OCI-LY7 (cell line): Measurements from ENCODE around the gene AXIN1. TPM values are rescaled to one million over a fixed set of nuclear protein-coding genes. Genes with fewer than 3 reads are reported as not detected.

Experiments
- BruUV-seq: library from RNA; stranded (reverse); fragments of 400-500 nt; replicated peaks from 2 replicates; lab custom pipeline; 2021; lab: Mats Ljungman, UMichigan
- CTCF ChIA-PET: fragments of 300-600 bp; sonication (Branson Sonifier 250); formaldehyde crosslinking; loops from one replicate; lab custom pipeline; 2022; ENCODE audit warnings: antibody characterized with exemption; ENCODE audit not compliant: unreplicated experiment; lab: Charles Lee
- POLR2A ChIA-PET: fragments of 300-600 bp; sonication (Branson Sonifier 250); formaldehyde crosslinking; loops from one replicate; lab custom pipeline; 2022; ENCODE audit warnings: antibody characterized with exemption; lab: Charles Lee
- DNase-seq: peaks from one replicate; pipeline ENCODE4 v3.0.0-alpha.2; 2015; ENCODE audit warnings: low spot score
- H2AFZ ChIP-seq: fragments of 200-600 bp; sonication (generic), shearing (Covaris generic); 2 replicates; pipeline ENCODE4 v1.6.1; 2014; ENCODE audit warnings: mild to moderate bottlenecking, antibody characterized with exemption, low read length, moderate library complexity
- H3K27ac ChIP-seq: fragments of 200-600 bp; sonication (generic); 2 replicates; pipeline ENCODE4 v1.5.1; 2014; ENCODE audit warnings: mixed run types, low read depth, mild to moderate bottlenecking, moderate library complexity, low read length, inconsistent platforms; ENCODE audit not compliant: poor library complexity, severe bottlenecking
- H3K36me3 ChIP-seq: fragments of 200-600 bp; sonication (generic); 2 replicates; pipeline ENCODE4 v1.6.1; 2014; ENCODE audit warnings: mild to moderate bottlenecking, antibody characterized with exemption, low read length, moderate library complexity, mixed read lengths; ENCODE audit not compliant: insufficient read depth
- H3K4me1 ChIP-seq: fragments of 200-600 bp; sonication (generic); 2 replicates; pipeline ENCODE4 v1.5.1; 2014; ENCODE audit warnings: mild to moderate bottlenecking, low read length; ENCODE audit not compliant: insufficient read depth, poor library complexity, severe bottlenecking
- H3K4me2 ChIP-seq: fragments of 200-600 bp; sonication (generic); 2 replicates; pipeline ENCODE4 v1.6.1; 2014; ENCODE audit warnings: mild to moderate bottlenecking, low read length
- H3K4me3 ChIP-seq: fragments of 200-600 bp; sonication (generic); 2 replicates; pipeline ENCODE4 v1.5.1; 2014; ENCODE audit warnings: mild to moderate bottlenecking, low read depth, low read length; ENCODE audit not compliant: poor library complexity, severe bottlenecking
- H3K79me2 ChIP-seq: fragments of 200-600 bp; sonication (generic); 2 replicates; pipeline ENCODE4 v1.6.1; 2016; ENCODE audit warnings: low read depth, mild to moderate bottlenecking, low read length, moderate library complexity, mixed read lengths; ENCODE audit not compliant: insufficient read depth
- H3K9me2 ChIP-seq: fragments of 200-600 bp; sonication (generic); 2 replicates; pipeline ENCODE4 v1.6.1; 2016; ENCODE audit warnings: mild to moderate bottlenecking, low read length, mixed read lengths; ENCODE audit not compliant: insufficient read depth
- H3K9me3 ChIP-seq: fragments of 200-600 bp; sonication (generic); 2 replicates; pipeline ENCODE4 v1.6.1; 2014; ENCODE audit warnings: mild to moderate bottlenecking, mixed run types, low read length, mixed read lengths
- H4K20me1 ChIP-seq: fragments of 200-600 bp; sonication (generic); 2 replicates; pipeline ENCODE4 v1.6.1; 2014; ENCODE audit warnings: mild to moderate bottlenecking, antibody characterized with exemption, low read length, moderate library complexity, mixed read lengths; ENCODE audit not compliant: insufficient read depth
- EZH2phosphoT487 ChIP-seq: fragments of 200-600 bp; sonication (generic); IDR thresholded peaks from 2 replicates; pipeline ENCODE4 v1.6.1; 2018; ENCODE audit warnings: low read depth, borderline replicate concordance, mild to moderate bottlenecking, mixed run types, antibody characterized with exemption, low read length, moderate library complexity, mixed read lengths
- intact Hi-C: fragments of 100-400 bp; cut with micrococcal nuclease; formaldehyde crosslinking; loops from one replicate; pipeline ENCODE4 v1.10.0; 2022; ENCODE audit not compliant: unreplicated experiment
- total RNA-seq, 2 experiments: library from RNA; depleted of rRNA in 1 of 2; stranded (reverse); fragments of >200 nt in 1 of 2; shearing (Covaris generic) in 1 of 2; gene quantifications; 2 replicates each; pipeline ENCODE4 v1.2.3, GENCODE V29; 2014 to 2022
- TF ChIP-seq, protein P1 (sequence below): fragments of 200-600 bp; sonication (generic); conservative IDR thresholded peaks from 2 replicates; pipeline ENCODE4 v1.5.1; 2014; ENCODE audit warnings: mild to moderate bottlenecking, antibody characterized with exemption, low read length, moderate library complexity, mixed read lengths

Gene AXIN1
- total RNA-seq, 2 experiments from 2014 or later: 29.0 to 30.3 TPM

DNA sequence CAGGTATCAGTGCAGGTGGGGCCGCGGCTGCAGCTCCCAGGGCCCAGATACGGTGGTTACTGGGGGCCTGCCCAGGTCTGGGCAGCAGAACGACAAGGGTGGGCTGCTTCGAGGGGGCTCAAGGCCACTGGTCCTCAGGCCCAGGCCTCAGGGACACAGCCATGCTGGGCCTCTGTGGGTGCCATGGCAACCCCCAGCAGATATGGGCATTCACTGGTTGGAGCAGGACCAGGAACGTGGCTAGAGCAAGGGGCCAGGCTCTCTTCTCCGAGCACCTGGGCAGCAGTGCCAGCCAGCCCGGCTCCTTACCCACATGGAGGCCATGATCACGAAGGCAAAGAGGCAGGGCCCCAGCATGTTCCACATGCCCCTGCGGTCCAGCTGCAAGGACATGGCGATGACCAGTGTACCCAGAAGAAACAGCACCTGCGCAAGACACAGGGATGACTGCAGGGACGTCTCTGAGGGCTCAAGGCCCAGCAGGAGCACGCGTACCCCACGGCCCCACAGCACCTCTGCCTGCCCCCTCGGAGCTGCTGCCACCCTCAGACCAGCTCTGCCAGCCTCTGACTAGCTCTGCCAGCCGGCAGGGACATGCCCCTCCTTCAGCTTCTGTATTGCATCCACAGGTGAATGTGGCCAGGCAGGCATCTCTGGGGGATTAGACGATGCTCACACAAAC is 19.9 kb upstream of the AXIN1 start:
- DNase-seq: no peak
- Histone ChIP-seq H3K4me2 (no peak overlapping the region), H3K79me2 (no peaks in the 10 kb centered on the region), H3K4me1 (peaks cover 12% of the 10 kb centered on the region), H4K20me1 (no peaks in the 10 kb centered on the region), H2AFZ (no peak overlapping the region), H3K36me3 (peaks cover 61% of the 10 kb centered on the region), H3K9me3 (no peaks in the 10 kb centered on the region), H3K27ac (no peak overlapping the region), H3K4me3 (no peak overlapping the region), H3K9me2 (no peaks in the 10 kb centered on the region)
- TF ChIP-seq, protein P1, sequence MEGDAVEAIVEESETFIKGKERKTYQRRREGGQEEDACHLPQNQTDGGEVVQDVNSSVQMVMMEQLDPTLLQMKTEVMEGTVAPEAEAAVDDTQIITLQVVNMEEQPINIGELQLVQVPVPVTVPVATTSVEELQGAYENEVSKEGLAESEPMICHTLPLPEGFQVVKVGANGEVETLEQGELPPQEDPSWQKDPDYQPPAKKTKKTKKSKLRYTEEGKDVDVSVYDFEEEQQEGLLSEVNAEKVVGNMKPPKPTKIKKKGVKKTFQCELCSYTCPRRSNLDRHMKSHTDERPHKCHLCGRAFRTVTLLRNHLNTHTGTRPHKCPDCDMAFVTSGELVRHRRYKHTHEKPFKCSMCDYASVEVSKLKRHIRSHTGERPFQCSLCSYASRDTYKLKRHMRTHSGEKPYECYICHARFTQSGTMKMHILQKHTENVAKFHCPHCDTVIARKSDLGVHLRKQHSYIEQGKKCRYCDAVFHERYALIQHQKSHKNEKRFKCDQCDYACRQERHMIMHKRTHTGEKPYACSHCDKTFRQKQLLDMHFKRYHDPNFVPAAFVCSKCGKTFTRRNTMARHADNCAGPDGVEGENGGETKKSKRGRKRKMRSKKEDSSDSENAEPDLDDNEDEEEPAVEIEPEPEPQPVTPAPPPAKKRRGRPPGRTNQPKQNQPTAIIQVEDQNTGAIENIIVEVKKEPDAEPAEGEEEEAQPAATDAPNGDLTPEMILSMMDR: no peak
- TF ChIP-seq EZH2phosphoT487: no peak
- ChIA-PET POLR2A (no interaction called here), CTCF (no interaction called here)
- BruUV-seq: no TSS peak
- intact Hi-C loops: no loop called here

DNA sequence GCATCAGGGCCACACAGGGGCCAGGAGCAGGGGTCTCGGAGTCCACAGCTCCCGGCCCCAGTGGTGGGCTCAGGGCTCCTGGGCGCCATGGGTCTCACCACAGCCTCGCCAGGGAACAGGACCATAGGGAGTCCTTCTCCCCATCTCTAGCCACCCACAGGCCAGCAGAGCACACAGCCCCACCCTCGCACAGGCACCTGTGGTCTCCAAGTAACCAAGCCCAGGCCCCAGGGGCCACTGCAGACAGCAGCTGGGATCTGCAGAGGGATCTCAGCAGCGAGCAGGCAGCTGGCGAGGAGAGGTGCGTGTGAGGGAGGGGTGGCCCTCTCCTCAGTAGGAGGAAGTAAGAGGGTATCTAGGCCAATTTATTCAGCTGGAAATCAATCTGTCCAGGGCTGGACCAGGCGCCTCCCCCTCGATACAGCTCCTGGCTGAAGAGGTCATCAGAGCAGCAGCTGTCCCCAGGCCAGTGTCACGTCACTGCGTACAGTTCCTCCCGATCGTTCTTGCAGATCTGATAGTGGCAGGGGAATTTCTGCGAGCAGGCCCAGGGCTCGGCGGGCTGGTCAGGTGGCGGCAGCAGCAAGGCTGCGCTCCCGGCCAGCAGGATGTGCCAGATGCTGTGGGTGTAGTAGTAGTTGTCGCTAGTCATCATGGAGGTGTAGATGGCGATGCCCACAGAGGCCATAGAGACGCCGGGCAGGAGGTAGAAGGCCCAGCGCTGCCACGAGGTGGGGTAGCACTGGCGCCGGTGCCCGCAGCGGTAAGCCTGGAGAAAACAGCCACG is 19.2 kb upstream of the AXIN1 start:
- Histone ChIP-seq H3K9me2 (no peaks in the 10 kb centered on the region), H3K4me3 (no peak overlapping the region), H3K4me2 (no peak overlapping the region), H3K36me3 (peaks cover 62% of the 10 kb centered on the region), H4K20me1 (no peaks in the 10 kb centered on the region), H3K4me1 (peaks cover 12% of the 10 kb centered on the region), H3K9me3 (no peaks in the 10 kb centered on the region), H3K79me2 (no peaks in the 10 kb centered on the region), H2AFZ (no peak overlapping the region), H3K27ac (no peak overlapping the region)
- no peak for DNase-seq
- POLR2A ChIA-PET: interaction anchor here (1.4 kb wide), 1 partner anchor 10 kb away, joined by 10 read pairs; the partner anchor contains the start of gene PGAP6
- intact Hi-C loops: no loop called here
- CTCF ChIA-PET: no interaction called here
- BruUV-seq: no TSS peak
- TF ChIP-seq EZH2phosphoT487: no peak
- TF ChIP-seq, protein P1: no peak
